GM12892 (cell line): ENCODE data around the gene SLC35B4.

Experiments used
- POLR2A ChIP-seq: IDR thresholded peaks from 2 replicates; pipeline ENCODE4 v1.6.1; 2011; ENCODE audit warnings: low read depth, low read length, control low read depth
- TAF1 ChIP-seq: IDR thresholded peaks from 2 replicates; pipeline ENCODE4 v1.6.1; 2011; ENCODE audit warnings: low read depth, mild to moderate bottlenecking, control low read depth, low read length, borderline replicate concordance

DNA sequence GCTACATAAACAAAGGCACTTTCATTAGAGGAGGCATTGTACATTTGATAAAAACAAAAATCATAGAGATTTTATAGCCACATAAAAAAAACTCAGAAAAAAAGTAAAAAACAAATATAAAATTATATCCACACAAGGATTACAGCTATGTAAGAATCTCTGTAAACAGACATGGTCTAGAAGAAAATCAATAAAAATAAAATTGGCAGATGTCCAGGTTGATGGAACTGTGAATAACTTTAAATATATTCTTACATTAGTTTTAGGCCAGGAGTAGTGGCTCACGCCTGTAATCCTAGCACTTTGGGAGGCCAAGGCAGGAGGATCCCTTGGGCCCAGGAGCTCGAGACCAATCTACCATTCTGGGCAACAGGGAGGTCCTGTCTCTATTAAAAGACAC is 19.2 kb downstream of the SLC35B4 start:
- TF ChIP-seq POLR2A (no peak), TAF1 (no peak)
